ENCODE data around the gene NKX1-1. TPM values are rescaled to one million over a fixed set of nuclear protein-coding genes. Genes with fewer than 3 reads are reported as not detected.

Gene NKX1-1
- total and polyA plus RNA-seq, 2 of the 8 experiments (the other 6 are each of a cell fraction or from before 2014, with no cell fraction given) = not detected

DNA sequence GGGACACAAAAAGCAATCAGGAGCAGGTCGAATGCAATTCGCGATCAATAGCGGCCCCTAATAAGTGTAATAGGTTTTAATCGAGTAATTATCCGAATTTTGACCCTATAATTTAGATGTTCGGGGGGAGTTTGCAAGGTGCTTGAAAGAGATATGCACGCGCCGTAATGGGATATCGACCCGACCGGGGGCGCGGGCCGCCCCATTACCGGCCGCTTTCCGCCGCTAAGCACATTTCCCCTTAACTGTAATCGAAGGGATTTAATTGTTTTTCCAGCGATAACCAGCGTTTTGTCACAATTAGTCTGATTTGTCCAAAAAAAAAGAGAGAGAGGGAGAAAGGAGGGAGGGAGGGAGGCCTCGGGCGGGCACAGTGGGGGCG lies 997 bp downstream of the NKX1-1 start:
- no peak for DNase-seq (ENCODE audit: low read depth in 1 of 2, low spot score in 2 of 2)
- WGBS, 2 experiments (ENCODE audit: extremely low coverage in 1 of 2, insufficient coverage in 1 of 2, insufficient read length in 1 of 2, insufficient replicate concordance in 2 of 2, low coverage in 1 of 2, low lambda C conversion rate in 2 of 2, missing lambda C conversion rate in 1 of 2) = 43% methylated on average over 21 of the region's 26 CpGs; no CpG with 5 or more reads in 1 of the 2 experiments

More for the DNA sequence above, 997 bp downstream of the NKX1-1 start:
- Histone ChIP-seq H4K8ac (ENCODE audit: extremely low read depth, insufficient read depth, low read length) (no peak overlapping the region), H3K4me2 (ENCODE audit: insufficient read depth in 1 of 2, low read depth in 2 of 2, low read length in 2 of 2) (peak overlapping the region; percentile 7 to 20; a peak in 3 of 4 replicates), H4K91ac (replicated peaks; ENCODE audit: insufficient read length, low read length) (no peak overlapping the region), H3K4me3 (ENCODE audit: extremely low read depth in 1 of 4, insufficient read depth in 2 of 4, low read depth in 3 of 4, low read length in 4 of 4) (peak overlapping the region in 1 of 4 experiments; percentile 65; a peak in 1 of 8 replicates), H2AFZ (ENCODE audit: low read length) (no peak overlapping the region), H2AK5ac (ENCODE audit: low read depth, low read length) (no peak overlapping the region), H2BK15ac (ENCODE audit: low read length) (no peak overlapping the region), H3K4me1 (replicated peaks in 1 of 4; ENCODE audit: control insufficient read depth in 3 of 4, insufficient read depth in 4 of 4, low read length in 3 of 4) (peaks cover 0 to 28% (median 7%) of the 10 kb centered on the region in 4 experiments; a peak in 5 of 7 replicates), H3K27me3 (replicated peaks in 1 of 4; ENCODE audit: control insufficient read depth in 3 of 4, extremely low read depth in 1 of 4, insufficient read depth in 3 of 4, low read length in 3 of 4) (peaks cover 90 to 99% (median 99%) of the 10 kb centered on the region in 4 experiments), H3K23ac (ENCODE audit: insufficient read length) (no peak overlapping the region), H3K79me1 (ENCODE audit: low read depth, low read length) (no peaks in the 10 kb centered on the region), H3K56ac (replicated peaks; ENCODE audit: insufficient read length, low read depth, low read length) (no peak overlapping the region), H3K79me2 (ENCODE audit: control insufficient read depth in 1 of 2, insufficient read depth in 2 of 2, low read length in 2 of 2) (no peaks in the 10 kb centered on the region), H3K27ac (ENCODE audit: low read depth, low read length) (no peak overlapping the region), H2BK120ac (replicated peaks; ENCODE audit: low read depth, low read length) (no peak overlapping the region), H4K5ac (ENCODE audit: insufficient read length, low read depth, low read length) (no peak overlapping the region), H3K23me2 (ENCODE audit: low read depth, low read length) (peaks cover 2% of the 10 kb centered on the region; the same call in 1 of the 2 replicates), H3K9me3 (ENCODE audit: insufficient read depth in 2 of 2, low read depth in 1 of 2, low read length in 1 of 2) (no peaks in the 10 kb centered on the region; a peak in 1 of 4 replicates), H3K4ac (replicated peaks; ENCODE audit: insufficient read length, low read depth, low read length) (no peak overlapping the region), H3K18ac (ENCODE audit: extremely low read depth, low read length) (no peak overlapping the region), H3K9ac (replicated peaks in 1 of 4; ENCODE audit: extremely low read depth in 1 of 4, low read depth in 3 of 4, low read length in 3 of 4) (no peak overlapping the region), H2BK12ac (ENCODE audit: low read depth, low read length) (no peak overlapping the region), H2BK20ac (ENCODE audit: low read length) (no peak overlapping the region), H4K20me1 (replicated peaks in 1 of 2; ENCODE audit: control insufficient read depth in 1 of 2, insufficient read depth in 2 of 2, low read length in 2 of 2) (peaks cover 8 to 26% of the 10 kb centered on the region in 2 experiments), H3K36me3 (ENCODE audit: control insufficient read depth in 2 of 4, insufficient read depth in 4 of 4, low read length in 3 of 4) (peaks cover 0 to 31% (median 0%) of the 10 kb centered on the region in 4 experiments; a peak in 1 of 8 replicates), H2BK5ac (ENCODE audit: low read depth, low read length) (no peak overlapping the region), H3K14ac (ENCODE audit: insufficient read length) (no peak overlapping the region)
- TF ChIP-seq RNF2 (IDR thresholded peaks at IDR 0.05; ENCODE audit: borderline replicate concordance, low read depth, low read length, missing control alignments, poor library complexity, severe bottlenecking) = peak; percentile 71
- no peak for TF ChIP-seq CHD2 (IDR thresholded peaks at IDR 0.05; ENCODE audit: low read length)
- TF ChIP-seq EZH2 (IDR thresholded peaks at IDR 0.05; ENCODE audit: low read depth, low read length, severe bottlenecking) = peak; percentile 25
- TF ChIP-seq SUZ12 (IDR thresholded peaks at IDR 0.05; ENCODE audit: low read length) = 0 out of 2 replicates have a peak, but pooled peaks have one; percentile 0
- no peak for TF ChIP-seq RAD21 (IDR thresholded peaks at IDR 0.05 in 1 of 2, conservative IDR thresholded peaks at IDR 0.05 in 1 of 2; ENCODE audit: low read depth in 2 of 2, low read length in 2 of 2)
- ChIA-PET POLR2A (ENCODE audit: partially characterized antibody) (no interaction called here), CTCF (ENCODE audit: partially characterized antibody) (no interaction called here)
- no peak for FAIRE-seq

Measured in H1 (cell line).